Measurements from ENCODE around the gene ASB6.

ASB6 gene

DNA sequence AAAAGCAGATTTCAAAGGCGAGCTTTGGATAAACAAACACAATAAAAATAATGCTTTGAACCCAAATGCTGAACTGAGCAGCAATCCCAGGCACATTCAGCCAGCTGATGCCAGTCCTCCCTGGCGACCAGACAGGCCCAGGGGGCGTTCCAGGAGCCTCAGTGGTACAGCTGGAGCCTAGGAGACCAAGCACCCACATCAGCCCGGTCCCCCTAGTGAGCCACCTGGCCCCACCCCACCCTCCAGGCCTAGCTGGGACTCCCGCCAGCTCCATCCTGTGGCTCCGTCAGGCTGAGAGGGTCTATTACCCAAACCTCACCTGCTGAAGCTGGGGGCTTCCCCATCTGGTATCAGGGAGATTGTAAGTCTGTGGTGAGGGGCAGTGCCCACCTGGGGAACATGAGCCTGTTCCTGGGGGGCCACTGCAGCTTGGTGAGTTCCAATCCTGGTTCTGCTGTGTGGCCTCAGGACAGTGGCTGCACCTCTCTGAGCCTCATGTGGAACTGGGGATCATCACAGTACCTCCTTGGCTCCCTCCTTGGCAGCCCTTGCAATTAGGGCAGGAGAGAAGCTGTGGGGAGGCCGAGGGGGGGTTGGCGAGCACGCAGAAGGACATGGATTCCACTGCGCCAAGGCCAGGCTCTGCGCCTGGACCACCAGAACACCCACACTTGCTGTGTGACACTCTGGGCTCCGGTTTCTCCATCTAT, 37.7 kb downstream of the ASB6 start:
- no peak overlapping the region for H3K4me3 ChIP-seq (ENCODE audit: low read depth, low read length)
- DNase-seq (ENCODE audit: low read depth) = no peak
- TF ChIP-seq, protein P1, sequence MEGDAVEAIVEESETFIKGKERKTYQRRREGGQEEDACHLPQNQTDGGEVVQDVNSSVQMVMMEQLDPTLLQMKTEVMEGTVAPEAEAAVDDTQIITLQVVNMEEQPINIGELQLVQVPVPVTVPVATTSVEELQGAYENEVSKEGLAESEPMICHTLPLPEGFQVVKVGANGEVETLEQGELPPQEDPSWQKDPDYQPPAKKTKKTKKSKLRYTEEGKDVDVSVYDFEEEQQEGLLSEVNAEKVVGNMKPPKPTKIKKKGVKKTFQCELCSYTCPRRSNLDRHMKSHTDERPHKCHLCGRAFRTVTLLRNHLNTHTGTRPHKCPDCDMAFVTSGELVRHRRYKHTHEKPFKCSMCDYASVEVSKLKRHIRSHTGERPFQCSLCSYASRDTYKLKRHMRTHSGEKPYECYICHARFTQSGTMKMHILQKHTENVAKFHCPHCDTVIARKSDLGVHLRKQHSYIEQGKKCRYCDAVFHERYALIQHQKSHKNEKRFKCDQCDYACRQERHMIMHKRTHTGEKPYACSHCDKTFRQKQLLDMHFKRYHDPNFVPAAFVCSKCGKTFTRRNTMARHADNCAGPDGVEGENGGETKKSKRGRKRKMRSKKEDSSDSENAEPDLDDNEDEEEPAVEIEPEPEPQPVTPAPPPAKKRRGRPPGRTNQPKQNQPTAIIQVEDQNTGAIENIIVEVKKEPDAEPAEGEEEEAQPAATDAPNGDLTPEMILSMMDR (IDR thresholded peaks at IDR 0.05; ENCODE audit: control insufficient read depth, extremely low read depth, insufficient read depth) = no peak

DNA sequence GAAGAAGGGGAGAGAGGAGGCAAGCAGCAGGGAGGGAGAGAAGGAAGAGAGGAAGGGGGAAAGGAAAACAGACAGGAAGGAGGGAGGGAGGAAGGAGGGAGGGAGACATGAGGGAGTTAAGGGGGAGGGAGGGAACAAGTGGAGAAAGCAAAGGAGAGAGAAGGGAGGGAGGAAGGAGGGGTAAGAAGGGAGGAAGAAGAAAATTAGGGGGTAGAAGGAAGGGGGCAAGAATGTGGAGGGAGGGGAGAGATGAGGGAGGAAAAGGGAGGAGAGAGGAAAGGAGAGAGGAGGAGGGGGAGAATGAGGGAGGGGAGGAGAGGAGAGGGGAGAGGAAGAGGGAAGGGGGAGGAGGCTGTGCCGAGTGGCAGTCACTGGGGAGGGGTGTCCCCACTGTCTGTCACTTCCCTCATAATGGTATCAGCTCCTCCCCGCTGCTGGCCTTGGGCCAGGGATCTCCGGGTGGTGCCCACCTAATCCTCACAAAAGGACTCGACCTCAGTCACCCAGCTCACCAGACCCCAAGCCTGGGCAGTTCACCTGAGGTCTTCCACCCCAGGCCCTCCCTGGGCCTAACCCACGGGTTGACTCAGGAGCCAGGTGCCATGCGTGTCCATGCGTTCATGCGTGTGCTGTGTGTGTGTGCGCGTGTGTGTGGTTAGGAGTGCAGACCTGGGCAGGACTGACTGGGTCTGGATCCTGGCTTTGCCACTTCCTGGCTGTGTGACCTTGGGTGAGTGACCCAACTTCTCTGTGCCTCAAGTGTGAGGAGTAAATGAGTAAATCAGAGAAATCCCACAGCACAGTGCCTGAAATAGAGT, 39.1 kb downstream of the ASB6 start:
- DNase-seq (ENCODE audit: low read depth) = no peak
- no peak overlapping the region for H3K4me3 ChIP-seq (ENCODE audit: low read depth, low read length)
- TF ChIP-seq, protein P1 (IDR thresholded peaks at IDR 0.05; ENCODE audit: control insufficient read depth, extremely low read depth, insufficient read depth) = no peak

DNA sequence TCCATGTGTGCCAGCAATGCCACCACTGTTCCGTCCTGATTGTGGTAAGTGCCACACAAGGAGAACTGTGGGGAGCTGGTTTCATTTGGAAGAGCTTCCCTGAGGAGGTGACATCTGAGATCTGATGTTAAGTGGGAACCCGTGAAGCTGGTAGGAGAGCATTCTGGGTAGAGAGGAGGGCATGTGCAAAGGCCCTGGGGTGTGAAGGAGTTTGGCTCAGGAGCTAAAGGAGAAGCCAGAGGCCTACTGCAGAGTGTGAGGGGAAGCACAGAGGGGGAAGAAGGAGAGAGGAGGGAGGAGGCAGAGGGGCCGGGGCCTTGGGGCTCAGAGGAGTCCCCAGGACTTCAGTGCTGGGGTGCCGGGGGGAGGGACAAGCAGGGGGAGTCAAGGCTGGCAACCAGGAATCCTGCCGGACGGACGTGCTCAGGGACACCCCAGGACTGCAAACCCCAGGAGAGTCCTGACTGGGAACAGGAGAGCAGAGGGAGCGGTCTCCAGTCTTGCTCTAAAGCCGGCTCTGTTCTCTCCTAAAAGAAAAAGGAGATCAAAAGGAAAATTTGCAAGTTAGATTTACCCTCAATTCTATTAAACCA, 40.8 kb downstream of the ASB6 start:
- DNase-seq (ENCODE audit: low read depth) = no peak
- TF ChIP-seq, protein P1 (IDR thresholded peaks at IDR 0.05; ENCODE audit: control insufficient read depth, extremely low read depth, insufficient read depth) = no peak
- H3K4me3 ChIP-seq (ENCODE audit: low read depth, low read length) = no peak overlapping the region

DNA sequence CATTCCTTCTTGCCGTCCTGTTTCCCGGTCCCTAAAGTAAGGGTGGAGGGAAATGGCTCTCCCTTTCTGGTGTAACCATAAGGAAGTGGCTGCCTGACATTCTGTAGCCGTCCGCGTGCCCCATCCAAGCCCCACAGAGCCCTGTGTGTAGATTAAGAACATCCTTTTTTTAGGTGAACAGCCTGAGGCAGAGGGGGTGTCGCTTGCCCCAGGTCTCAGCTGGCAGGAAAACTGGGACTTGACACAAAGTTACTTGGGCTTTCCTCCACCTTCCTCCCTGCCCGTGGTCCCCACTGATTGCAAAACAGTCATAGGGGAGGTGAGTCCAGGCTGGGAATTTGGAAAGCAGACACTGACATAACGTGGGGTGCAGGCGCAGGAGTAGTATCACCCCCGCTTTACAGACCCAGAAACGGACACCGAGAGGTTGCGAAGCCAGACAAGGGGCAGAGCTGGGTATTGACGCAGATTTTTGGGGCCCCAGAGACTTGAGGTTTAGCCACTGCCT, 43.8 kb downstream of the ASB6 start:
- TF ChIP-seq, protein P1 (IDR thresholded peaks at IDR 0.05; ENCODE audit: control insufficient read depth, extremely low read depth, insufficient read depth) = no peak
- DNase-seq (ENCODE audit: low read depth) = no peak
- no peak overlapping the region for H3K4me3 ChIP-seq (ENCODE audit: low read depth, low read length)

DNA sequence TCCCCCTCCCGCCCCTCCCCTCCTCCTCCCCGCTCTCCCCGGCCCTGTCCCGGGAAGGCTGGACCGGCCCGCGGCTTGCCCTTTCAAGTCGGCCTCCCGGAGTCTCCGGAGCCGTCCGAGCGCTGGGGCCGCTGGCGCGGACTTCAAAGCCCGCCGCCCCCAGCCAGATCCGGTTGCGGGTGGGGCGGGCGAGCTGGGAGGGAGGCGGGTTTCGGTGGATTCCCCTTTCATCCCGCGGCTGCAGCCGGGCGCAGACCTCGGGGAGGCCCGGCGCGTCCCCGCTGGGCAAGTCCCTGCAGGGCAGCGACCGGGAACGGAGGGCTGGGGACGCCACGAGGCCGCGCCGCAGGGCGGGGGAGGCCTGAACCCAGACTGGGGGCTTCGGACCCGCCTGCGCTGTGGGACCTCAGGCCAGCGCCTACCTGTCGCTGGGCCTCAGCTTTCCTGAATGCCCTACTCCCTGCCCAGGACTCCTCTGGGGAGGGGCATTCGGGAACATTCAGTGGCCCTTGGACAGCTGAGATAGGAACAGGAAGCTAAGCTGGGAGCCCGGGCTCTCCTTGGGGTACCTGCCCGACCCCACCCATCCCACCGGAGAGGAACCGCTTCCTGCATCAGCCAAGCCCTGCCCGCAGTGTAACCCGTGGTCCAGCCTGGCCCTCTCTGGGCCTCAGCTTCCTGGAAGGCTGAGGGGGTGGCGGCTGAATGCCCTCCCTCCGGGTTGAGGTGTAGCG, 44.4 kb downstream of the ASB6 start:
- no peak for DNase-seq (ENCODE audit: low read depth)
- TF ChIP-seq, protein P1 (IDR thresholded peaks at IDR 0.05; ENCODE audit: control insufficient read depth, extremely low read depth, insufficient read depth) = no peak
- H3K4me3 ChIP-seq (ENCODE audit: low read depth, low read length) = no peak overlapping the region

DNA sequence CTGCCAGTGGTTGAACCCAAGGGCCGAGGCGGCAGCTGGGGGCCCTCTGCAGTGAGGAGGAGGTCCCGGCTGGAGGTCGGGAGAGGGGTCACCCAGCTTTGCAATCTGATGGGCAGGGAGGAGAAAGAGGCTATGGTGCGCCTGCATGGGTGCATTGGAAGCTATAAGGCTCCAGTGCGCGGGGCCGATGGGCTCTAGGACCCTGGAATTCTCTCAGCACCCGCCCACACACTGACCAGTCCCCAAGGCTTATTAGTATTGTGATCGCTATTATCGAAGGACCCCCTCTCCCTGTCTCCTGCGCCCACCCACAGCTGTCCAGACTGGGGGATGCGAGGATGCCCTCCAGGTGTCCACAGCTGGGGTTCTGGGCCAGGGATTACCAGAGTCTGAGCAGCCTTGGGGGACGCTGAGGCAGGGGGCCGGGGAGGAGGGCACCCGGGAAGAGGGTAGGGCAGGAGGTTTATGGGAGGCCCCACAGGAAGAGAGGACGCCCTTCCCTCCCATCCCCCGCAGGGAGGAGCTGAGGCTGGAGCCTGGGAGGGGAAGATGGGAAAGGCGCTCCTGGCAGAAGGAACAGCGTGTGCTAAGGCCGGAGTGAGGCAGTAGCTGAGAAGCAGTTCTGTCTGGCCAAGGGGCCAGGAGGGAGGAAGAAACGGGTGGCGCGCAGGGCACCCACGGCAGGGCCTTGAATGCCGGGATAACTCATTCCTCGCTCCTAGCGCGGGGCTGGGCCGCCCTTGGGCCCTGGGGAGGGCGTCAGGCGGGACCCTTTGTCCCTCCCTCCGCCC, 45.2 kb downstream of the ASB6 start:
- DNase-seq (ENCODE audit: low read depth) = no peak
- TF ChIP-seq, protein P1 (IDR thresholded peaks at IDR 0.05; ENCODE audit: control insufficient read depth, extremely low read depth, insufficient read depth) = no peak
- H3K4me3 ChIP-seq (ENCODE audit: low read depth, low read length) = no peak overlapping the region

Measured in LNCaP clone FGC (cell line).